Fibroblast of the aortic adventitia (primary cell): ENCODE data around the gene CACNA2D2. TPM values are rescaled to one million over a fixed set of nuclear protein-coding genes. Genes with fewer than 3 reads are reported as not detected.

Experiments used
- DNase-seq: peaks from one replicate; pipeline ENCODE4 v3.0.0-alpha.2; 2010; ENCODE audit warnings: low read depth
- H3K4me3 ChIP-seq: 2 replicates; pipeline ENCODE4 v1.5.1; 2011; ENCODE audit warnings: low read depth, mild to moderate bottlenecking, control low read depth, low read length, moderate library complexity
- total RNA-seq: library from RNA; depleted of rRNA; stranded (reverse); fragments of >200 nt; gene quantifications from 2 replicates; pipeline ENCODE4 v1.2.3, GENCODE V29; 2012; ENCODE audit warnings: low replicate concordance
- TF ChIP-seq, protein P1 (sequence below): IDR thresholded peaks from 2 replicates; pipeline ENCODE4 v1.5.1; 2011; ENCODE audit warnings: mild to moderate bottlenecking, low read length, control low read depth, inconsistent platforms; ENCODE audit not compliant: insufficient read depth

The CACNA2D2 gene
- total RNA-seq, 1 donor = not detected

DNA sequence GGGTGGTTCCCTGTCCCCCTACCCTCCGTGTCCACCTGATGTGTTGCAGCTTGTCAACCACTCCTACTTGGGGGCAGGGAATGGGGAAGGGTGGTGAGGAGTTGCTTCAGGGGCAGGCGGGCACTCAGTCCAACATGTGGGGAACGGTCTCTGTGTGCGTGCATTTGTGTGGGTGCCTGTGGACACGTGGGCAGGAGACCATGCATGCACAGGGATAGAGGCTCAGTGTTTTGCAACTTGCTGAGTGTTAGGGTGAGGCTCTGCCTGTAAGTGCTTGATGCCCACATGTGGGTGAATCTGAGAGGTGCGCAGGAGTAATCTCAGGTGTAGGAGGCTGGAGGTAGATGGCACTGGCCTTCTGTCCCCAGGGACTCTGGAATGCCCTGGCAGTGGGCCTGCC lies 119.7 kb downstream of the CACNA2D2 start:
- no peak for DNase-seq
- TF ChIP-seq, protein P1, sequence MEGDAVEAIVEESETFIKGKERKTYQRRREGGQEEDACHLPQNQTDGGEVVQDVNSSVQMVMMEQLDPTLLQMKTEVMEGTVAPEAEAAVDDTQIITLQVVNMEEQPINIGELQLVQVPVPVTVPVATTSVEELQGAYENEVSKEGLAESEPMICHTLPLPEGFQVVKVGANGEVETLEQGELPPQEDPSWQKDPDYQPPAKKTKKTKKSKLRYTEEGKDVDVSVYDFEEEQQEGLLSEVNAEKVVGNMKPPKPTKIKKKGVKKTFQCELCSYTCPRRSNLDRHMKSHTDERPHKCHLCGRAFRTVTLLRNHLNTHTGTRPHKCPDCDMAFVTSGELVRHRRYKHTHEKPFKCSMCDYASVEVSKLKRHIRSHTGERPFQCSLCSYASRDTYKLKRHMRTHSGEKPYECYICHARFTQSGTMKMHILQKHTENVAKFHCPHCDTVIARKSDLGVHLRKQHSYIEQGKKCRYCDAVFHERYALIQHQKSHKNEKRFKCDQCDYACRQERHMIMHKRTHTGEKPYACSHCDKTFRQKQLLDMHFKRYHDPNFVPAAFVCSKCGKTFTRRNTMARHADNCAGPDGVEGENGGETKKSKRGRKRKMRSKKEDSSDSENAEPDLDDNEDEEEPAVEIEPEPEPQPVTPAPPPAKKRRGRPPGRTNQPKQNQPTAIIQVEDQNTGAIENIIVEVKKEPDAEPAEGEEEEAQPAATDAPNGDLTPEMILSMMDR = no peak
- no peak overlapping the region for H3K4me3 ChIP-seq

DNA sequence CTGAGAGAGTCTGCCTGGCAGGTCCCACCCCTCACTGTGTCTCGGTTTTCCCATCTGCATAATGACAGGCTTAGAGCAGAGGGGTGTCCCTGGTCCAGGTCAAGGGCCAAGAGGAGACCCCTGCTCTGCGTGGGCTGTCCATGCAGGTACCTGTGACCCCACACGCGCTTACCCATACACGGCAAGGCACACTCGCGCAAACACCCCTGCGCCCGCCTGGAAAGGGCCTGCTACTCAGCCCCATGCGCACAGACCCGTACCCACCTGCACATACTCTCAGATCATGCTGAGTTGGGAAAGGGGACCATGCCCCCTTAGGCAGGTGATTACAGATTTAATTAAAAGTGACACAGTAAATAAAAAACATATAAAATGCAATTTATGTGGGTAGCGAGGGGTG lies 120.7 kb downstream of the CACNA2D2 start:
- DNase-seq = no peak
- TF ChIP-seq, protein P1 = no peak
- H3K4me3 ChIP-seq = no peak overlapping the region

DNA sequence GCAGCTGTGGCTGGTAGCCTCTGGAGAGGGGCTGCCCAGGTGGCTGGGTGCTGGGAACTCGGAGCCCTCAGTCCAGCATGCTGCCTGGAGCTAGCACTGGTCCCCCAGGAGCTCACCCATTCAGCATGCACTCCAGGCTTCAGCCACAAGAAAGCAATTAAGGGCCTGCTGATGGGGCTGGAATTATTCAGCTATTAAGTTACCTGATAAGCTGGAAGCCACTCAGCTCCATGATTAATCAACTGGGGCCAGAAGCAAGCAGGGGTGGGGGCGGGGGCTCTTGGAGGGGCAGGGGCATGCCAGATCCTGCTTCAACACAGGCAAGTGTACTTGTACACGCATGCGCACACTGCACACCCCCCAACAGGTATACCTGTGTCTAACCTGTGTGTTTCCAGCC lies 122.1 kb downstream of the CACNA2D2 start:
- no peak overlapping the region for H3K4me3 ChIP-seq

DNA sequence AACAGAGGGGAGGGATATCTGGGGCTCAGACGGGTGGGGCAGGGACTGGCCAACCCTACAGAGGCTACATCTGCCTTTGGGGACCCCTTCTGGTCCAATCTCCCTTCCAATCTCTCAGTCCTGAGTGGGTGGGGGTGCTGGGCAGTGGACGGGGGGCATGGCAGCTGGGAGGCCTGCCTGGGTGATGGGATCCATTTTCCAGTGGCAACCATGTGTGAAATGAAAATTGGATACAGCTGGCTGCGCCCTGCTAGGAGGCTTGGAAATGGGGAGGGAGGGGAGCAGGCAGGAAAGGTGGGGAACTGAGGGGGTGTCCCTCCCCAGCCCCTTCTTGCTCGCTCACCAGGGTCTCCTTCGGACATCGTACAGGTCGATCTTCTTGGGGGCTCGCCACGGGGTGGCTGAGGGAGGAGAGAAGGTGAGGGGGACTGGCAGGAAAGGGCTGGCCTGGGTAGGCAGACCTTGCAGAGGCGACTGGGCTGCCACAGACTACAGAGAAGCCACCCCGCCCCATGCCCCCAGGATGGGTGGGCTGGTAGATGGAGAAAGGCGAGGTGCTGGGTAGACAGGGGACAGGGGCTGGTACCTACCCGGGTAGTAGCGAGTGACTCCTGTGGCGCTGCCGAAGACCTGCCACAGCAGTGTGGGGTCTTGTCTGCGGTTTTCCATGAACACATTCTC lies 122.9 kb downstream of the CACNA2D2 start:
- H3K4me3 ChIP-seq = no peak overlapping the region
- DNase-seq = no peak
- TF ChIP-seq, protein P1 = no peak

More for the DNA sequence above, 122.1 kb downstream of the CACNA2D2 start:
- TF ChIP-seq, protein P1 = no peak
- no peak for DNase-seq

DNA sequence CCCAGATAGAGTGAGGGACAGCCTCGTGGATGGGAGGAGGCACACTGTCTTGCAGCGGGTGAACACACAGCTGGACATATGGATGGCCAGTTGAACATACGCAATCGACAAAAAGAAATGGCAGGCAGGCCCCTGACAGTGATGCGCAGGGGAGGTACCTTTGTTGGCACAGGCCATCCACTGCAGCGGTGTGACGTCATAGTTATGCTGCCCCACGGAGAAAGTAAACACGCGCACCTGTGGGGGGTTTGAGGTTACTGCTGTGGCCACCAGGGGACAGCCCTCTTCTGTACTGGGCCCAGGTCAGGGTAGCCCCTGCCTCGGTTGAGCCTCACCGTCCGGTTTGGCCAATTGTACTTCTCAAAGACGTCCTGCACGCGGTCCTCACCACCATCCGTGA lies 124.7 kb downstream of the CACNA2D2 start:
- no peak overlapping the region for H3K4me3 ChIP-seq
- TF ChIP-seq, protein P1 = no peak
- no peak for DNase-seq

DNA sequence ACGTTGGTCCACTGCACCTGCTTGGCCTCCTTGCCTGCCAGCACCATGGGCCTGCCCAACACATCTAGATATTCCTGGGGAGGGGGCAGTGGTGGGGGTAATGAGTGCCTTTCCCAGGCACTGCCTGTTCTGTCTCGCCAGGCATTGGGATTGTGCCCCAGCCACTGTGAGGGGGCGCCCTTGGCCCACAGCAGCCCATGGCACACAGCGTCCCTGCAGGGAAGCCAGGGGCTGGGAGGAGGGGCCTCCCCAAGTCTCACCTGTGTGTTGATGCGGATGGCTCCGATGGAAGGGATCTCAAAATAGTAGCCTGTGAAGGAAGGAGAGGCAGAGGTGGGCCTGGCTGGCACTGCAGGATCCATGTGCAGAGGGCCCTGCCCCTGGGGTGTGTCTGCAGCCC lies 125.4 kb downstream of the CACNA2D2 start:
- DNase-seq = no peak
- TF ChIP-seq, protein P1 = no peak

More for the DNA sequence above, 125.4 kb downstream of the CACNA2D2 start:
- no peak overlapping the region for H3K4me3 ChIP-seq
